Duodenal mucosa (tissue), 2 donors: ENCODE measurements around the gene QPCTL.

Experiments
- H3K27ac ChIP-seq: one replicate; pipeline ENCODE4 v1.7.0; 2013; ENCODE audit warnings: low read depth, low read length
- H3K27me3 ChIP-seq, 2 donors: one replicate each; pipeline ENCODE4 v1.7.0; 2013; ENCODE audit warnings: low read length in 2 of 2, control low read depth in 1 of 2; ENCODE audit not compliant: insufficient read depth in 2 of 2, control insufficient read depth in 1 of 2
- H3K36me3 ChIP-seq, 2 donors: one replicate each; pipeline ENCODE4 v1.7.0; 2013; ENCODE audit warnings: low read length in 2 of 2, control low read depth in 1 of 2; ENCODE audit not compliant: insufficient read depth in 2 of 2, control insufficient read depth in 1 of 2
- H3K4me1 ChIP-seq, 2 donors: one replicate each; pipeline ENCODE4 v1.7.0; 2013; ENCODE audit warnings: low read length in 2 of 2, control low read depth in 1 of 2; ENCODE audit not compliant: insufficient read depth in 2 of 2, control insufficient read depth in 1 of 2
- H3K4me3 ChIP-seq, 2 donors: one replicate each; pipeline ENCODE4 v1.7.0; 2013; ENCODE audit warnings: low read length in 2 of 2, low read depth in 1 of 2
- H3K9ac ChIP-seq, 2 donors: one replicate each; pipeline ENCODE4 v1.7.0; 2013; ENCODE audit warnings: low read length in 2 of 2, low read depth in 1 of 2
- H3K9me3 ChIP-seq, 2 donors: one replicate each; pipeline ENCODE4 v1.7.0; 2013; ENCODE audit warnings: low read length in 2 of 2, control low read depth in 1 of 2; ENCODE audit not compliant: control insufficient read depth in 1 of 2

The QPCTL gene

DNA sequence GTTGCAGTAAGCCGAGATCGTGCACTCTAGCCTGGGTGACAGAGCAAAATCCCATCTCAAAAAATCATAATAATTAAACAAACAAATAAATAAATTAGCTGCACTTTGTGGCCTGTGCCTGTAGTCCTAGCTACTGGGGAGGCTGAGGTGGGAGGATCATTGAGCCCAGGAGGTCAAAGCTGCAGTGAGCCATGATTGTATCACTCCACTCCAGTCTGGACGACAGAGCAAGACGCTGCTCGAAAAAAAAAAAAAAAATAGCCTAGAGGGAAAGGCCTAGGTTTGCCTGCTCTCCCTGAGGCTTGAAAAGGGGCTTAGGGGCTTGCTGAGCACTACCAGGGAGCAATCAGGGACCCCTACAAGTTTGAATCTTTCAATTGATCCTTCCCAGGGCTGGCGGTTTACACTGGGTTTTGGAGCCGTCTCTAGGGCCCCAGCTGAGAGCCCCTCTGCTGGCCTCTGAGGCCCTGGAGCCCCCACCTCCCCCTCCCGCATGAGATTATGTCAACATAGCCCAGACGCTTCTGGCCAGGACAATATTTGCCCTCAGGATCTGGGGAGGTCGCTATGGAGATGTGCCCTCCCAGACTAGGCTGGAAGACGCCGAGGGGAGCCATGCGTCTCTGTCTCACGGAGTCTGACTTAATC, 34.8 kb upstream of the QPCTL start:
- H3K27ac ChIP-seq = no peak overlapping the region
- no peaks in the 10 kb centered on the region for H3K9me3 ChIP-seq
- no peak overlapping the region for H3K4me3 ChIP-seq
- H3K27me3 ChIP-seq = peaks cover 0 to 6% of the 10 kb centered on the region in 2 donors
- H3K36me3 ChIP-seq = no peaks in the 10 kb centered on the region
- H3K4me1 ChIP-seq = no peaks in the 10 kb centered on the region
- no peak overlapping the region for H3K9ac ChIP-seq

DNA sequence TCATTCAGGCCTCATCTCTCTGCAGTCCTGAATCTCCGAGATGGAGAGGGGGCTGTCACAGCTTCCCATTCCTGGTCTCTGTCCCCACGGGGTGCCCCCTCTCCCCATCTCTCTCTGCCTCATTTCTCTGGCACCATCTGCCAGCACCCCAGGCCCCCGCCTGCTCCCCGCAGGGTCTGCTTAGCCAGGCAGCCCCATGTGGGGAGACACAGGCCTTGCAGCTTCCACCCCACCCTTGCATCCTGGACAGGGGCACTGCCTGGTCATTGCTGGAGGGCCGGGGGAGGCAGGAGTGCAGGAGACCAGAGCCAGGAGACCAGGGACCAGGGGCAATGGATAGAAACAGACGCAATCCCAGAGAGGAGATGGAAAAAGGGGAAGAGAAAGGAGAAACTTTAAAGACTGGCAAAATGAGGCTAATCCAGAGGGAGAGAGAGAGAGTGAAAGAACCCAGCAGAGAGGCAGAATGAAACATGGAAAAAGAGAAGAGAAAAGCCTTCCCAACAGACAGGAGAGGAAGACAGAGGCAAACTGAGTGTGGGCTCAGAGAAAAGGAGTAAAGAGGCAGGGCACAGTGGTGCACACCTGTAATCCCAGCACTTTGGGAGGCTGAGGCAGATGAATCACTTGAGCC, 33.3 kb upstream of the QPCTL start:
- Histone ChIP-seq H3K27me3 (peaks cover 0 to 8% of the 10 kb centered on the region in 2 donors), H3K9me3 (no peaks in the 10 kb centered on the region), H3K4me3 (no peak overlapping the region), H3K9ac (no peak overlapping the region), H3K4me1 (no peaks in the 10 kb centered on the region), H3K27ac (no peak overlapping the region), H3K36me3 (no peaks in the 10 kb centered on the region)

DNA sequence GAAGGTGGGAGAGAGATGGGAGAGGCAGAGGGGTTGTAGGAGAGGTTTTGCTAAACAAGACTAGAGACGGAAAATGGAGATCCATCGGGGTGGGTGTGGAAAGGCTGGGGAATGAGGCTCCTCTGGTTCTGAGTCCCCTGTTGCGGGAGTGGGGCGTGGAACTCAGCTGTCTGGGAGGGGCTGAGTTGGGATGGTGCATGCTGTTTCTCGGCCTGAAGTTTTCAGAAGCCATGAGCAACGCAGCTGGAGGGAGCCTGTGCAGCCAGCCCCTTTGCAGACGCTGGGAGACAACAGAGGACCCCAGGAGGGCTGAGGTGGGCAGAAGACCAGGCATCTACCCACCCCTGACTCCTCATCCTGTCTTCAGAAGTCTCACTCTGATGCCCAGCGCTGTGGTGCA, 31.8 kb upstream of the QPCTL start:
- H3K27me3 ChIP-seq = peaks cover 0 to 12% of the 10 kb centered on the region in 2 donors
- no peak overlapping the region for H3K9ac ChIP-seq
- H3K4me3 ChIP-seq = no peak overlapping the region
- H3K9me3 ChIP-seq = no peaks in the 10 kb centered on the region
- no peaks in the 10 kb centered on the region for H3K4me1 ChIP-seq
- H3K36me3 ChIP-seq = no peaks in the 10 kb centered on the region
- no peak overlapping the region for H3K27ac ChIP-seq

DNA sequence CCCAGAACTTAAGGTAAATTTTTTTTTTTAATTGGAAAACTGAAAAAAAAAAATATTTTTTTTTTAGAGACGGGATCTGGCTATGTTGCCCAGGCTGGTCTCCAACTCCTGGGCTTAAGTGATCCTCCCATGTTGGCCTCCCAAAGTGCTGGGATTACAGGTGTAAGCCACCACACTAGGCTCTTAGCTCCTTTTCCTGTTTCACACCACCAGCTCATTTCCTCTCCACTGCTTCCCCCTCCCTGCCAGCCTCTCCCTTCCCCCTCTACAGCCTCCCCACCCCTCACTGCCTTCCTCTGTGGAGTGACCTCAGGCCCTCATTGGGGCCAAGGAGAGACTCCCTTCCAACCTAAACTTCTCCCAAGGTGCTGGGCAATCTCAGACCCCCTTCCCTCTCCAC, 28.7 kb upstream of the QPCTL start:
- no peaks in the 10 kb centered on the region for H3K36me3 ChIP-seq
- no peak overlapping the region for H3K27ac ChIP-seq
- no peak overlapping the region for H3K9ac ChIP-seq
- H3K9me3 ChIP-seq = no peaks in the 10 kb centered on the region
- H3K4me1 ChIP-seq = peaks cover 7 to 13% of the 10 kb centered on the region in 2 donors
- no peak overlapping the region for H3K4me3 ChIP-seq
- peaks cover 8 to 22% of the 10 kb centered on the region in 2 donors for H3K27me3 ChIP-seq

DNA sequence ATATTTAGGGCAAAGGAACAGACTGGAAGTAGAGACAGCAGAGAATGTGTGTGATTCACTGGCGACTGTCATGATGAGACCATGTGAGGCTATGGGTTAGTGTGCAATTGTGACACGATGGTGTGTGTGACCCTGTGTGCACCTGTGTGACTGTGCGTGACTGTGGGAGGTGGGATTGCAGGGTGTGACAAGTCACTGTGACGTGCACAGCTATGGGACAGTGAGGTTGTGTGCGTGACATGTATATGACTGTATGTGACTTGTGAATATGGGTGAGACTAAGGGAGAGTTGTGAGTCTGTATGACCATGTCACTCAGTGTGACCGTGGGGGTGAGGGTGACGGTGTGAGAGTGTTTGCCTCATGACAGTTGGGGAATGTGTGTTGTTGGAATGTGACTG, 27.9 kb upstream of the QPCTL start:
- H3K27me3 ChIP-seq = peaks cover 14 to 29% of the 10 kb centered on the region in 2 donors
- H3K4me3 ChIP-seq = no peak overlapping the region
- H3K36me3 ChIP-seq = no peaks in the 10 kb centered on the region
- H3K27ac ChIP-seq = no peak overlapping the region
- H3K9ac ChIP-seq = no peak overlapping the region
- peaks cover 7 to 20% of the 10 kb centered on the region in 2 donors for H3K4me1 ChIP-seq
- no peaks in the 10 kb centered on the region for H3K9me3 ChIP-seq

DNA sequence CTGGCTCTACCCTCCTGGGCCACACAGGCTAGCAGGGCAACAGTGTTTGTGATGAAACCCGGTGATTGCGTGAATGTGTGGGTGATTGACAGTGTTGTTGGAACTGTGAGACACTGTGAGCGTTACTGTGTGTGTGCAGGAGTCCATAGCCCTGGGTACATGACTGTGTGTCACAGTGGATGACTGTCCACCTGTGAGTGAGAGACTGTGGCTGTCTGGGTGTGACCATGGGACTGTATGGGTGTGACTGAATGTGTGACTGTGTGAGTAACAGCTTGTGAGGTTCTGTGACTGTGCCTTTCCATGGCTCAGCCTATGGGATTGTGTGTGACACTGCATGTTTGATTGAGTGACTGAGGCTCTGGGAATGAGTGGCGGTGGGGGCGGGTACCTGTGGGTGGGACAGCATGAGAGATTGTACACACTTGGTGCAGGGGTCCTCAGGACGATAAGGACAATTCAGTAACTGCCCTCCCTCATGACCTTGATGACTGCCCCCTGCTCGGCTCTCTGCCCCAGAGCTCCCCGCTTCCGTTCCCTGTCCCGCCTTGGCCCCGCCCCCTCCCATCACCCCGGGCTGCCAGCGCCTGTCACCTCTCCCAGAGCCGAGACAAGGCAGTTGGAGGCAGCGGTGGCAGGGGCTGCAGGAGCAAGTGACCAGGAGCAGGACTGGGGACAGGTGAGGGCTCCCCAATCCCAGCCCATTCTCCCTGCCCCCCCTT, 24.7 kb upstream of the QPCTL start, which contains the start of gene GIPR:
TSS of gene GIPR (plus strand) at position 602 of the 722 bp plus-strand sequence. CDS start 1,300 bp downstream, outside the sequence.
- no peaks in the 10 kb centered on the region for H3K36me3 ChIP-seq
- peak within 1 kb of the TSS; percentile 54 to 65 for H3K9ac ChIP-seq
- peaks cover 22 to 30% of the 10 kb centered on the region in 2 donors for H3K27me3 ChIP-seq
- no peaks in the 10 kb centered on the region for H3K9me3 ChIP-seq
- no peak within 1 kb of the TSS for H3K27ac ChIP-seq
- H3K4me3 ChIP-seq = peak within 1 kb of the TSS; percentile 63 to 71
- H3K4me1 ChIP-seq = peaks cover 11 to 28% of the 10 kb centered on the region in 2 donors

DNA sequence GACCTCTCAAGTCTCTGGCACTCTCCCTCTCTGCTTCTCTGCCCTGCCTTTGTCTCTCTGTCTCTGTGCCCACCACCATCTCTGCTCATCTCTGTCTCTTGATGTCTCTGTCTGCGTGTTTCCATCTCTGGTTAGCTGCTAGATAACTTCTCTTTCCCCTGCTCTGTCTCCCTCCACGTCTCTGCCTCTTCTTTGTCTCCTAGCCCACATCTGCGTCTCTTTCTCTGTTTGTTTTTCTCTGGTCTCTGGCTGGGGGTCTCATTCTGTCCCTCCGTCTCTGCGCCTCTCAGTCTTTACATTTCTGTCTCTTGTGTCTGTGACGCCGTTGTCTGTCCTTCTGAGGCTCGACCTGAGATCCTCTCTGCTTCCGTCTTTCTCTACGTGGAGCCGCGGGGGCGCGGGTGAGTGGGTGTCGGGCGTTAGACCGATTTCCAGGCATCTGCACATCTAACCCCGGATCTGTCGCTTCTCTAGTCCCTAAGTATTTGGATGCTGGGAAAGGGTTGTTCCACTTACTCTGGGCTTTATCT, 24.1 kb upstream of the QPCTL start:
- Histone ChIP-seq H3K4me1 (peaks cover 11 to 28% of the 10 kb centered on the region in 2 donors), H3K27ac (no peak overlapping the region), H3K9me3 (no peaks in the 10 kb centered on the region), H3K36me3 (no peaks in the 10 kb centered on the region), H3K4me3 (peak overlapping the region; percentile 63 to 71), H3K27me3 (peaks cover 22 to 31% of the 10 kb centered on the region in 2 donors), H3K9ac (peak overlapping the region; percentile 54 to 65)

DNA sequence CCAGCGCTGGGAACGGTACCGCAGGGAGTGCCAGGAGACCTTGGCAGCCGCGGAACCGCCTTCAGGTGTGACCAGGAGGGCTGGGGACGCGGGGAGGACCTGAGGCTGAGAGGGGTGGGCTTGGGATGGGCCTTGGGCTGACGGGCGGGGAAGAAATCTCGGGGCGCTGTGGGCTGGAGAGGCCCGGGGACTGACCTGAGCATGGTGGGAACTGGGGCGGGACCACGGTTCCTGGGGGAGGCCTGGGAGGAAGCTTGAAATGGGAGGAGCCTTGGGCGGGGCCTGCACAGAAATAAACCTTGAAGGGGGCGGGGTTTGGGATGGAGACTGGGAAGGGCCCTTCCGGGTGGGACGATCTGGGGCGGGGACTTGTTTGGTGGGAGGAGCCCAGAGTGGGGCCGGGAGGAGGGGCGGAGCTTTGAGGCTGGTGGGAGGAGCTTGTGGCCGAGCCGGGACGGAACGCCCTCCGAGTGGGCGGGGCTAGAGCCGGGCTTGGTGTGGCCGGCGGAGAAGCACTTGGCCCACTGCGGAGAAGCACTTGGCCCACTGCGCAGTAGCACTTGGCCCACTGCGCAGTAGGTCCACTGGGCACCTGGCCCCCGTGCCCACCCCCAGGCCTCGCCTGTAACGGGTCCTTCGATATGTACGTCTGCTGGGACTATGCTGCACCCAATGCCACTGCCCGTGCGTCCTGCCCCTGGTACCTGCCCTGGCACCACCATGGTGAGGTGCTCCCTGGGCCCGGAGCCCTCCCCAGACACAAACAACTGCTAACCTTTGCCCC, 21.6 kb upstream of the QPCTL start:
- H3K4me1 ChIP-seq = peaks cover 11 to 28% of the 10 kb centered on the region in 2 donors
- H3K4me3 ChIP-seq = peak overlapping the region; percentile 47 to 54
- H3K27me3 ChIP-seq = peaks cover 22 to 28% of the 10 kb centered on the region in 2 donors
- H3K36me3 ChIP-seq = no peaks in the 10 kb centered on the region
- H3K9ac ChIP-seq = peak overlapping the region in 1 of 2 donors; percentile 51
- no peaks in the 10 kb centered on the region for H3K9me3 ChIP-seq
- no peak overlapping the region for H3K27ac ChIP-seq

DNA sequence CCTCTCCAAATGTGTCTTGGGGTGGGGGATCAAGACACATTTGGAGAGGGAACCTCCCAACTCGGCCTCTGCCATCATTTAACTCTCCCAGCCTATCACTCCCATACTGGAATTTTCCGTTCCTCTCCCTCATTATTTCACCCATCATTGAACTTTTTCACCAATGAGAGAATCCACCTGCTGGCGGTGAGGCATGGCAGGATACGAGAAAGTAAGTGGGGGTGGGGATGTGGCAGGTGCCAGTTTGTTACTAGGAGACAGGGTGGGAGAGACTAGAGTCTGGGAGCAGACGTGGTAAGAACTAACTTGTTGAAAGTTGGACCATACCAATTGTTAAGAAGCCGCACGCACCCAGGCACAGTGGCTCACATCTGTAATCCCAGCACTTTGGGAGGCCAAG, 17.5 kb upstream of the QPCTL start:
- no peak overlapping the region for H3K9ac ChIP-seq
- H3K27ac ChIP-seq = no peak overlapping the region
- H3K36me3 ChIP-seq = no peaks in the 10 kb centered on the region
- H3K4me3 ChIP-seq = no peak overlapping the region
- no peaks in the 10 kb centered on the region for H3K9me3 ChIP-seq
- H3K4me1 ChIP-seq = peaks cover 13 to 21% of the 10 kb centered on the region in 2 donors
- peaks cover 15 to 27% of the 10 kb centered on the region in 2 donors for H3K27me3 ChIP-seq
